Measurements from ENCODE around the gene C1QTNF2.
A peak's percentile ranks its signal among the peaks of the same experiment; 100 is the strongest.
"Not testable (repeated sequence)": the region's sequence is repeated elsewhere in the genome, so short reads cannot be mapped to it uniquely, and the experiment has no call there.

The C1QTNF2 gene

GRCh38 chr5:160339406-160340130 lies 30.9 kb downstream of the C1QTNF2 start:
- DNase-seq = no peak

GRCh38 chr5:160334716-160335115 lies 35.7 kb downstream of the C1QTNF2 start:
- not testable (repeated sequence) for DNase-seq

GRCh38 chr5:160333721-160334120 lies 36.7 kb downstream of the C1QTNF2 start:
- DNase-seq = no peak

- no peak for DNase-seq
These were observed 40.2 kb downstream of the C1QTNF2 start for GRCh38 chr5:160330212-160330611.

GRCh38 chr5:160327818-160328217 lies 42.6 kb downstream of the C1QTNF2 start:
- no peak for DNase-seq

- no peak for DNase-seq
These were observed 43.4 kb downstream of the C1QTNF2 start for GRCh38 chr5:160326981-160327380.

- DNase-seq = no peak
These were observed 44.7 kb downstream of the C1QTNF2 start for GRCh38 chr5:160325716-160326115.

GRCh38 chr5:160324886-160325285 lies 45.5 kb downstream of the C1QTNF2 start:
- DNase-seq = no peak

- no peak for DNase-seq
These were observed 52.0 kb downstream of the C1QTNF2 start for GRCh38 chr5:160318409-160318808.

- DNase-seq = no peak
These were observed 53.0 kb downstream of the C1QTNF2 start for GRCh38 chr5:160317434-160317833.

- peak; percentile 44 to 81 for DNase-seq
These were observed 54.5 kb downstream of the C1QTNF2 start for GRCh38 chr5:160315968-160316367.

- DNase-seq = peak; percentile 6 to 27
These were observed 57.3 kb downstream of the C1QTNF2 start for GRCh38 chr5:160312960-160313727.

- peak; percentile 88 to 91 for DNase-seq
These were observed 58.1 kb downstream of the C1QTNF2 start, which contains the start of gene CCNJL for GRCh38 chr5:160312134-160312959. CCNJL (minus strand) TSS chr5:160312564; CDS start chr5:160311923, 641 bp downstream.

- DNase-seq = no peak
These were observed 58.8 kb downstream of the C1QTNF2 start for GRCh38 chr5:160311491-160312133.

GRCh38 chr5:160310552-160311295 lies 59.7 kb downstream of the C1QTNF2 start:
- DNase-seq = no peak

GRCh38 chr5:160310140-160310539 lies 60.3 kb downstream of the C1QTNF2 start:
- DNase-seq = no peak

GRCh38 chr5:160306696-160307095 lies 63.7 kb downstream of the C1QTNF2 start:
- DNase-seq = no peak

GRCh38 chr5:160305319-160305718 lies 65.1 kb downstream of the C1QTNF2 start:
- DNase-seq = no peak

GRCh38 chr5:160303690-160304089 lies 66.7 kb downstream of the C1QTNF2 start:
- DNase-seq = peak in 1 of 2 experiments; percentile 15

- DNase-seq = no peak
These were observed 72.2 kb downstream of the C1QTNF2 start for GRCh38 chr5:160298189-160298588.

- DNase-seq = no peak
These were observed 72.7 kb downstream of the C1QTNF2 start for GRCh38 chr5:160297776-160298175.
